Psoas muscle (tissue), 8 donors: ENCODE measurements around the gene ESPL1. TPM values are rescaled to one million over a fixed set of nuclear protein-coding genes. Genes with fewer than 3 reads are reported as not detected.
A peak's percentile ranks its signal among the peaks of the same experiment; 100 is the strongest.

ENCODE experiments used
- ATAC-seq, 4 donors: fragments of 200-7000 bp; cut with Tn5 transposase; one replicate each; pipeline ENCODE4 v1.9.1; 2020; ENCODE audit warnings: moderate library complexity in 3 of 4, mild to moderate bottlenecking in 2 of 4
- DNase-seq, 2 donors: peaks; one replicate each; pipeline ENCODE4 v3.0.0-alpha.2; 2020
- H3K27ac ChIP-seq: fragments of 200-600 bp; one replicate; pipeline ENCODE4 v1.8.0; 2022
- H3K27me3 ChIP-seq, 3 donors: fragments of 200-600 bp in 1 of 3; one replicate each; pipeline versions ENCODE4 v1.6.1 to v1.8.0; 2013 to 2022; ENCODE audit warnings: low read length in 2 of 3, mild to moderate bottlenecking in 2 of 3, moderate library complexity in 1 of 3; ENCODE audit not compliant: insufficient read depth in 3 of 3
- H3K36me3 ChIP-seq, 2 donors: fragments of 200-600 bp in 1 of 2; one replicate each; pipeline versions ENCODE4 v1.6.1 to v1.8.0; 2013 to 2022; ENCODE audit warnings: low read depth in 1 of 2, mild to moderate bottlenecking in 1 of 2, moderate library complexity in 1 of 2; ENCODE audit not compliant: insufficient read depth in 1 of 2
- H3K4me1 ChIP-seq: fragments of 200-600 bp; one replicate; pipeline ENCODE4 v1.8.0; 2022
- H3K4me3 ChIP-seq: fragments of 200-600 bp; one replicate; pipeline ENCODE4 v1.8.0; 2022; ENCODE audit warnings: mild to moderate bottlenecking
- H3K9me3 ChIP-seq: fragments of 200-600 bp; one replicate; pipeline ENCODE4 v1.8.0; 2022
- CTCF ChIP-seq: fragments of 200-600 bp; IDR thresholded peaks from one replicate; pipeline ENCODE4 v1.8.0; 2022; ENCODE audit warnings: antibody characterized with exemption
- WGBS, 3 donors: extraction: QIAGEN DNeasy Blood & Tissue Kit; methylation state at CpG; one replicate each; pipeline versions ENCODE4 v1.1.6 to v1.1.7; 2013; 5-methylcytosine and 5-hydroxymethylcytosine counted together
- intact Hi-C, 2 donors: fragments of 100-400 bp; cut with DNase I; formaldehyde crosslinking; loops; one replicate each; pipeline versions ENCODE4 v1.11.0 to v1.14.2; 2022
- polyA plus RNA-seq, 3 donors: library from polyadenylated mRNA; stranded (reverse); fragments of 200-250 nt; gene quantifications; one replicate each; pipeline ENCODE4 v1.2.3, GENCODE V29; 2013
- total RNA-seq, 4 donors: library from RNA; stranded (reverse); fragmentation: NEBNext Ultra II Directional in 2 of 4; extraction: Animal tissue kit (Norgen Biotek cat#: 25700) in 2 of 4; gene quantifications; one replicate each; pipeline versions ENCODE4 v1.2.1 to v1.2.4, GENCODE V29; 2021 to 2023
- donor health status: healthy with polysubstance abuse.
- donor health status: DM: no; HTN: no; CAD: no; lungs with moderate emphysema.
- donor health status: Bipolar disorder and iron deficiency.
- donor health status: healthy.
- donor health status: DM: yes; HTN: yes; CAD: no.
- donor health status: DM: no; HTN: no; CAD: no.
- donor health status: DM: no; HTN: no; CAD: no.
- donor health status: DM: yes; HTN: yes; CAD: no.

ESPL1 gene
- total and polyA plus RNA-seq, 7 donors: 0.03 to 0.48 (median 0.30) TPM; not detected in 2

GRCh38 chr12:53233671-53234121 lies 34.4 kb upstream of the ESPL1 start:
- peaks cover 8% of the 10 kb centered on the region for H3K4me1 ChIP-seq
- no peak overlapping the region for H3K4me3 ChIP-seq
- no peaks in the 10 kb centered on the region for H3K36me3 ChIP-seq
- no peaks in the 10 kb centered on the region for H3K9me3 ChIP-seq
- intact Hi-C loops: no loop called here
- H3K27me3 ChIP-seq: peaks cover 0 to 34% (median 5%) of the 10 kb centered on the region in 3 donors
- 37 to 47% (median 41%) methylated on average over 7 of the region's 7 CpGs for WGBS, 3 donors
- no peak for TF ChIP-seq CTCF
- H3K27ac ChIP-seq: no peak overlapping the region
- DNase-seq (no peak), ATAC-seq (no peak)

GRCh38 chr12:53234271-53234914 lies 33.7 kb upstream of the ESPL1 start:
- peaks cover 0 to 34% (median 5%) of the 10 kb centered on the region in 3 donors for H3K27me3 ChIP-seq
- peaks cover 8% of the 10 kb centered on the region for H3K4me1 ChIP-seq
- no peak for TF ChIP-seq CTCF
- H3K4me3 ChIP-seq: no peak overlapping the region
- WGBS, 3 donors: 9 to 13% (median 10%) methylated on average over 12 of the region's 12 CpGs
- H3K36me3 ChIP-seq: no peaks in the 10 kb centered on the region
- intact Hi-C loops: no loop called here
- H3K27ac ChIP-seq: no peak overlapping the region
- ATAC-seq: no peak
- H3K9me3 ChIP-seq: no peaks in the 10 kb centered on the region
- peak in 1 of 2 donors; percentile 64 for DNase-seq

GRCh38 chr12:53235164-53235563 lies 32.9 kb upstream of the ESPL1 start:
- no peak for TF ChIP-seq CTCF
- DNase-seq (no peak), ATAC-seq (no peak)
- no peak overlapping the region for H3K4me3 ChIP-seq
- peaks cover 0 to 34% (median 5%) of the 10 kb centered on the region in 3 donors for H3K27me3 ChIP-seq
- H3K9me3 ChIP-seq: no peaks in the 10 kb centered on the region
- H3K27ac ChIP-seq: no peak overlapping the region
- intact Hi-C loops: no loop called here
- H3K36me3 ChIP-seq: no peaks in the 10 kb centered on the region
- WGBS, 3 donors: 24 to 54% (median 52%) methylated on average over 3 of the region's 3 CpGs
- H3K4me1 ChIP-seq: peaks cover 8% of the 10 kb centered on the region

- no peaks in the 10 kb centered on the region for H3K9me3 ChIP-seq
- H3K4me3 ChIP-seq: no peak overlapping the region
- peak in 1 of 2 donors; percentile 17 for DNase-seq
- intact Hi-C loops: no loop called here
- H3K4me1 ChIP-seq: peaks cover 8% of the 10 kb centered on the region
- no peak for TF ChIP-seq CTCF
- peaks cover 0 to 34% (median 5%) of the 10 kb centered on the region in 3 donors for H3K27me3 ChIP-seq
- no peak for ATAC-seq
- no peak overlapping the region for H3K27ac ChIP-seq
- H3K36me3 ChIP-seq: no peaks in the 10 kb centered on the region
- WGBS, 3 donors: 72 to 81% (median 76%) methylated on average over 9 of the region's 9 CpGs
These were observed 32.2 kb upstream of the ESPL1 start for GRCh38 chr12:53235742-53236442.
